OCI-LY1 (cell line): ENCODE measurements around the gene TTLL11.

Experiments used
- H2AFZ ChIP-seq: fragments of 200-600 bp; sonication (generic), shearing (Covaris generic); 2 replicates; pipeline ENCODE4 v1.6.0; 2014; ENCODE audit warnings: antibody characterized with exemption, mild to moderate bottlenecking, low read length
- H3F3A ChIP-seq: fragments of 200-600 bp; sonication (generic), shearing (Covaris generic); 2 replicates; pipeline ENCODE4 v1.6.0; 2014; ENCODE audit warnings: mild to moderate bottlenecking, antibody characterized with exemption, low read length, moderate library complexity; ENCODE audit not compliant: insufficient read depth
- H3K27ac ChIP-seq: fragments of 200-600 bp; sonication (generic); 2 replicates; pipeline ENCODE4 v1.5.1; 2014; ENCODE audit warnings: low read length, mixed run types, mild to moderate bottlenecking, low read depth; ENCODE audit not compliant: poor library complexity, severe bottlenecking
- H3K27me3 ChIP-seq: fragments of 200-600 bp; sonication (generic); 2 replicates; pipeline ENCODE4 v1.6.0; 2014; ENCODE audit warnings: antibody characterized with exemption, mild to moderate bottlenecking, low read length, moderate library complexity; ENCODE audit not compliant: insufficient read depth
- H3K36me3 ChIP-seq: fragments of 200-600 bp; sonication (generic); 2 replicates; pipeline ENCODE4 v1.6.1; 2014; ENCODE audit warnings: mild to moderate bottlenecking, antibody characterized with exemption, low read length, moderate library complexity, mixed read lengths; ENCODE audit not compliant: insufficient read depth
- H3K4me1 ChIP-seq: fragments of 200-600 bp; sonication (generic); 2 replicates; pipeline ENCODE4 v1.5.1; 2014; ENCODE audit warnings: mild to moderate bottlenecking, low read length, moderate library complexity; ENCODE audit not compliant: insufficient read depth, severe bottlenecking
- H3K4me2 ChIP-seq: fragments of 200-600 bp; sonication (generic), shearing (Covaris generic); 2 replicates; pipeline ENCODE4 v1.6.1; 2014; ENCODE audit warnings: low read length
- H3K4me3 ChIP-seq: fragments of 200-600 bp; sonication (generic); 2 replicates; pipeline ENCODE4 v1.5.1; 2014; ENCODE audit warnings: low read length, low read depth, mild to moderate bottlenecking, mixed read lengths; ENCODE audit not compliant: poor library complexity, severe bottlenecking
- H3K79me2 ChIP-seq: fragments of 200-600 bp; shearing (Covaris generic); 2 replicates; pipeline ENCODE4 v1.6.1; 2016; ENCODE audit warnings: mixed run types, low read length, mixed read lengths; ENCODE audit not compliant: insufficient read depth
- H3K9ac ChIP-seq: fragments of 200-600 bp; sonication (generic), shearing (Covaris generic); 2 replicates; pipeline ENCODE4 v1.6.1; 2014; ENCODE audit warnings: mild to moderate bottlenecking, low read length, mixed read lengths
- H3K9me2 ChIP-seq: fragments of 200-600 bp; sonication (generic), shearing (Covaris generic); 2 replicates; pipeline ENCODE4 v1.6.1; 2014; ENCODE audit warnings: low read depth, mild to moderate bottlenecking, low read length, mixed read lengths
- H3K9me3 ChIP-seq: fragments of 200-600 bp; shearing (Covaris generic); 2 replicates; pipeline ENCODE4 v1.6.1; 2014; ENCODE audit warnings: low read length, mixed read lengths
- H4K20me1 ChIP-seq: fragments of 200-600 bp; sonication (generic), shearing (Covaris generic); 2 replicates; pipeline ENCODE4 v1.6.0; 2016; ENCODE audit warnings: mild to moderate bottlenecking, low read length; ENCODE audit not compliant: insufficient read depth
- EZH2 ChIP-seq: fragments of 200-600 bp; sonication (generic), shearing (Covaris generic); IDR thresholded peaks from 2 replicates; pipeline ENCODE4 v1.8.0; 2017; ENCODE audit warnings: borderline replicate concordance, mixed run types, mild to moderate bottlenecking, antibody characterized with exemption, low read length, moderate library complexity, mixed read lengths
- TF ChIP-seq, protein P1 (sequence below): fragments of 200-600 bp; sonication (generic), shearing (Covaris generic); IDR thresholded peaks from 2 replicates; pipeline ENCODE4 v1.5.1; 2017; ENCODE audit warnings: mild to moderate bottlenecking, antibody characterized with exemption, low read length, moderate library complexity, mixed read lengths

TTLL11 gene

DNA sequence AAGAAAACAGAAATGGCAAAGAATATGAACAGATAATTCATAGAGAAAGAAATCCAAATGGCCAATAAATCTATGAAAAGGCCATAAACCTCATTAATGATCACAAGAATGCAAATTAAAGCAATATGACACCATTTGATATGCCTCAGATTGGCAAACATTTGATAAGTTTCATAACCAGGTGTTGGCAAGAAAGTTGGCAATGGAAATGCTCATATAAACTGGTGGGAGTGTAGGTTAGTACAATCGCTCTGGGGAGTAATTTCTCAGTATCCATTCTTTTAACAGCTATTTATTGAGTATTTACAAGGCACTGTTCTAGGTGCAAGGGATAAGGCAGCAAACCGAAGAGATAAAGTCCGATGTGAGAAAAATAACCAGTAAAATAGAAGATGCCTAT, 154.5 kb downstream of the TTLL11 start:
- Histone ChIP-seq H3K4me2 (peak overlapping the region; percentile 66), H4K20me1 (no peaks in the 10 kb centered on the region), H3K9ac (peak overlapping the region; percentile 79), H2AFZ (no peak overlapping the region), H3K36me3 (no peaks in the 10 kb centered on the region), H3K9me3 (no peaks in the 10 kb centered on the region), H3K9me2 (no peaks in the 10 kb centered on the region), H3F3A (peaks cover 15% of the 10 kb centered on the region), H3K4me3 (peak overlapping the region; percentile 57), H3K4me1 (peaks cover 82% of the 10 kb centered on the region), H3K27me3 (no peaks in the 10 kb centered on the region), H3K79me2 (no peaks in the 10 kb centered on the region), H3K27ac (peak overlapping the region; percentile 99)
- TF ChIP-seq, protein P1, sequence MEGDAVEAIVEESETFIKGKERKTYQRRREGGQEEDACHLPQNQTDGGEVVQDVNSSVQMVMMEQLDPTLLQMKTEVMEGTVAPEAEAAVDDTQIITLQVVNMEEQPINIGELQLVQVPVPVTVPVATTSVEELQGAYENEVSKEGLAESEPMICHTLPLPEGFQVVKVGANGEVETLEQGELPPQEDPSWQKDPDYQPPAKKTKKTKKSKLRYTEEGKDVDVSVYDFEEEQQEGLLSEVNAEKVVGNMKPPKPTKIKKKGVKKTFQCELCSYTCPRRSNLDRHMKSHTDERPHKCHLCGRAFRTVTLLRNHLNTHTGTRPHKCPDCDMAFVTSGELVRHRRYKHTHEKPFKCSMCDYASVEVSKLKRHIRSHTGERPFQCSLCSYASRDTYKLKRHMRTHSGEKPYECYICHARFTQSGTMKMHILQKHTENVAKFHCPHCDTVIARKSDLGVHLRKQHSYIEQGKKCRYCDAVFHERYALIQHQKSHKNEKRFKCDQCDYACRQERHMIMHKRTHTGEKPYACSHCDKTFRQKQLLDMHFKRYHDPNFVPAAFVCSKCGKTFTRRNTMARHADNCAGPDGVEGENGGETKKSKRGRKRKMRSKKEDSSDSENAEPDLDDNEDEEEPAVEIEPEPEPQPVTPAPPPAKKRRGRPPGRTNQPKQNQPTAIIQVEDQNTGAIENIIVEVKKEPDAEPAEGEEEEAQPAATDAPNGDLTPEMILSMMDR, result no peak
- no peak for TF ChIP-seq EZH2

- Histone ChIP-seq H3F3A (0 out of 2 replicates have a peak, but pooled peaks cover 9% of the 10 kb centered on the region), H3K4me2 (peak overlapping the region; percentile 48), H3K36me3 (no peaks in the 10 kb centered on the region), H3K9ac (peak overlapping the region; percentile 45), H3K4me1 (peaks cover 70% of the 10 kb centered on the region), H3K9me3 (no peaks in the 10 kb centered on the region), H3K9me2 (no peaks in the 10 kb centered on the region), H2AFZ (no peak overlapping the region), H3K79me2 (no peaks in the 10 kb centered on the region), H3K27me3 (no peaks in the 10 kb centered on the region), H3K27ac (peak overlapping the region; percentile 99), H4K20me1 (no peaks in the 10 kb centered on the region), H3K4me3 (peak overlapping the region; percentile 10)
- TF ChIP-seq, protein P1, result no peak
- no peak for TF ChIP-seq EZH2
These were observed 155.9 kb downstream of the TTLL11 start for GRCh38 chr9:121937240-121937639.

- peaks cover 69% of the 10 kb centered on the region for H3K4me1 ChIP-seq
- H3K4me2 ChIP-seq, result no peak overlapping the region
- no peak overlapping the region for H3K4me3 ChIP-seq
These were observed 157.4 kb downstream of the TTLL11 start for GRCh38 chr9:121935739-121936138.

More at GRCh38 chr9:121935739-121936138, 157.4 kb downstream of the TTLL11 start:
- Histone ChIP-seq H4K20me1 (no peaks in the 10 kb centered on the region), H3K9me3 (no peaks in the 10 kb centered on the region), H3K79me2 (no peaks in the 10 kb centered on the region), H2AFZ (no peak overlapping the region), H3K27ac (peak overlapping the region; percentile 99), H3K36me3 (no peaks in the 10 kb centered on the region), H3K27me3 (no peaks in the 10 kb centered on the region), H3K9me2 (no peaks in the 10 kb centered on the region), H3K9ac (no peak overlapping the region), H3F3A (no peaks in the 10 kb centered on the region)
- no peak for TF ChIP-seq EZH2
- TF ChIP-seq, protein P1, result no peak
